Measurements from ENCODE around the gene CRTAC1.

- TF ChIP-seq FOXM1 (IDR thresholded peaks at IDR 0.05; ENCODE audit: low read depth, low read length) (no peak), HDAC2 (IDR thresholded peaks at IDR 0.05) (no peak)
Observed at GRCh38 chr10:98077223-98077622, 46.8 kb upstream of the CRTAC1 start.

Measured in GM12878 (cell line).